ENCODE results near the gene SPAG6.
"Not testable (repeated sequence)": the region's sequence is repeated elsewhere in the genome, so short reads cannot be mapped to it uniquely, and the experiment has no call there.

The SPAG6 gene

GRCh38 chr10:22345301-22346095 is at the start of gene SPAG6:
TSS of gene SPAG6 (plus strand) at chr10:22345496. CDS start at chr10:22345612, 116 bp downstream.
- peak in 1 of 3 donors; percentile 50 for DNase-seq (ENCODE audit: low read depth in 3 of 3)

DNA sequence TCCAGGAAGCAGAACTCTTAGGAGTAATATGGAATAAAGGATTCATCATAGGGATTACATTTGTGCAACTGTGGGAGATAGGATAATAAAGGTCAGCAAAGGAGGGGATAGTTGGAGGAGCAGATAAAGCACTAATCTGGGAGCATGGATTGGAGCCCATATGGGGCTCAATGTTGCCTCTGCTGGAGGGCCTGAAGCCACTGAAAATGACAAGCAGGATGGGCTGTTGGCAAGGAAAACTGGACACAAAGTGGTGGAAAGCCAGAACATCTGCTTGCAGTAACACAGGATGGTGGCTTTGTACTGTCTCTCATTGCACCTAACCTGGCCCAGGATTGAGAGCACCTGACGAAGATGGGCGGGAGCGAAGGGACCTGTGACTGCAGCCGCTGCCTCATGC is 44.1 kb upstream of the SPAG6 start:
- no peak for DNase-seq (ENCODE audit: low read depth in 3 of 3)

- DNase-seq (ENCODE audit: low read depth in 3 of 3): no peak
Observed at GRCh38 chr10:22303461-22303860, 41.8 kb upstream of the SPAG6 start.

- no peak for DNase-seq (ENCODE audit: low read depth in 3 of 3)
Observed at GRCh38 chr10:22305721-22306120, 39.6 kb upstream of the SPAG6 start.

- peak in 1 of 3 donors; percentile 11 for DNase-seq (ENCODE audit: low read depth in 3 of 3)
Observed at GRCh38 chr10:22308390-22308789, 36.9 kb upstream of the SPAG6 start.

GRCh38 chr10:22309180-22310000 is 35.9 kb upstream of the SPAG6 start:
- no peak for DNase-seq (ENCODE audit: low read depth in 3 of 3)

GRCh38 chr10:22310012-22310411 is 35.3 kb upstream of the SPAG6 start:
- not testable (repeated sequence) for DNase-seq (ENCODE audit: low read depth in 3 of 3)

DNA sequence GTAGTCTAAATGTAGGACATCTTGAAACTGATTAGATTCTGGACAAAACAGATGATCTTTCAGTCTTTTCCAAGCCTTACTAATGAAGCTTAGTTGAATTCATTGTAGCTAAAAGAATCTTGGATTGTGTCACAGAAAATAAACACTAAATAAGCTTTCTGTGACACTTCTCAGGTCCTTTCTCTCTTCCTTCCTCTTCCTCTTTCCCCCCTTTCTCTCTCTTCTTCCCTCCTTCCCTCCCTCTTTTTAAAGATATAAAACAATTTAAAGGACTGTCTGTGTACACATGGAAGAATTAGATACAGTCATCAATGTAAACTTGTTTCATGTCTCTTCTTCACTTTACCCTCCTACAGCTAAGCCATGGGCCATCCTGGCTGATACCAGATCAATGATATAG is 34.4 kb upstream of the SPAG6 start:
- DNase-seq (ENCODE audit: low read depth in 3 of 3): no peak

DNA sequence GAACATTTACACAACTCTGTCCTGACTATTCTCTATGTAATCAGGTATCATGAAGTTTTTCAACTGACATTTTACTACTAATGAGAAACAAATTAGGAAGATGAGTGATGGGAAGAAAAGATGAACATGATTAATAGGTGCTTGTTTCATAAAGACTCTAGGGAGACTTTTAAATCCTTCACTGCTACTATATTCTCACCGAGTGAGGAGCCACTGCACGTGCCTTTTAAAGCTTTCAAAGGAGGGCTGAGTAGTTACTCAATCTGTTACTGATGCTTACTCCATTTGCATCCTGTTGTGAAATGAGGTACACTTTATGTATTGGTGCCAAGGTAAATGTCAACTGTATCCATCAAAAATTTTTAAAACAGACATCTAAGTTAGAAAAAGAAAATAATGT is 30.4 kb upstream of the SPAG6 start:
- no peak for DNase-seq (ENCODE audit: low read depth in 3 of 3)

GRCh38 chr10:22315455-22316285 is 29.6 kb upstream of the SPAG6 start:
- no peak for DNase-seq (ENCODE audit: low read depth in 3 of 3)

GRCh38 chr10:22316286-22317075 is 28.8 kb upstream of the SPAG6 start, which contains the start of gene COMMD3:
TSS of gene COMMD3 (plus strand) at chr10:22316388. CDS start at chr10:22316418, 30 bp downstream.
- peak in 2 of 3 donors; percentile 47 to 71 for DNase-seq (ENCODE audit: low read depth in 3 of 3)

DNA sequence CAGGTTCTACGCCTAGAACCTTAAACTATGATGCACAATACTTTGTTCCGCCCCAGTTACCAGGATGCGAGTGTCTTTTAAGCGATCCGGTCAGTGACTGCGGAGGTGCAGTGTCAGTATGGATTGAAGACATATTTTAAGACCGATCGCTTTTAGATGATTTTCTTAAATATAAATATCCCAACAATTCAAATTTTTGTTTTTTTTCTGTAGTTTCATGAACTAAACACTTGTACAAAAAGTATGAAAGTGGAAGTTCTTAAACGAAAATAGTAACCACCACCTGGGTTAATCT is 28.3 kb upstream of the SPAG6 start:
- no peak for DNase-seq (ENCODE audit: low read depth in 3 of 3)

DNA sequence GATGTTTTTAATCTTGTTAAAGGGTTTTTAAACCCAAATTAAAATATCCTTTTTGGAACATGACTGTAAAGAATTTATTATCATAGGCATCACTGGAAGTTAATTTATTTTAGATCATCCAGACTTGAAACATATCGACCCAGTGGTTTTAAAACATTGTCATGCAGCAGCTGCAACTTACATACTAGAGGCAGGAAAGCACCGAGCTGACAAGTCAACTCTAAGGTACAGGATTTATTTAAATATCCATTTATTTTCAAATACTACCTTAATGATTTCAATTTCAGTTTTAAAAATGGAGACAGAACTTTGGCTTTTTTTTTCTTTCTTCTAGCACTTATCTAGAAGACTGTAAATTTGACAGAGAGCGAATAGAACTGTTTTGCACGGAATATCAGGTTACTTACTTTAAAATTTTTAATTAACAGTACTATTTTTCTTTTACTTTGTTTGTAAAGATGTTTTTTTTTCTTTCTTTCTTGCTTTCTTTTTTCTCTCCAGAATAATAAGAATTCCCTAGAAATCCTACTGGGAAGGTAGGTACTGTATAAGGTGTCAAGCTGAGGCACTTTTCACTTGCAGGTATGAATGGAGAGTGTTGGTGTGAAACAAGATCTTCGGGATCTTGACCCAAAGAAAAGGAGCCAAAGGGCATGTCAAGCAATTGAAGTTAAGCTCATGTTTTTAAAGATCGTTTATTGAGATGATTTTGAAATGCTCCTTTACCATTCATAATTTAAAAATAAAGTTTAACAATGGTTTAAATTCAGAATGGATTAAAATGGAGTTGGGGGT is 27.3 kb upstream of the SPAG6 start:
- DNase-seq (ENCODE audit: low read depth in 3 of 3): no peak

DNA sequence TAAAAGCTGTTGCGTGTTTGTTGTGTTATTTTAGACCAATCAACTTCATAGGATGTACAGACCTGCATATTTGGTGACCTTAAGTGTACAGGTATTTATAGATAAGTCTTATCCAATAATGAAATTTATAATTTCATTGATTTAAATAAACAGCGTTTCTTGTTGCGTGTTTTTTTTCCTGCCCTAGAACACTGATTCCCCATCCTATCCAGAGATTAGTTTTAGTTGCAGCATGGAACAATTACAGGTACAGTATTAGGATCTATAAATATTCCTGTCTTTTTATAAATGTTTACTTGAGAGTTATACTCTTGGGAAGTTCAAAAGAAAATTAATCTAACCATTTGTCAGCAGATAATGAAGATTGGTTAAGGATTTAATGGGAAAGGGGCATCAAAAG is 26.5 kb upstream of the SPAG6 start:
- DNase-seq (ENCODE audit: low read depth in 3 of 3): no peak

GRCh38 chr10:22319547-22319979 is 25.7 kb upstream of the SPAG6 start:
- DNase-seq (ENCODE audit: low read depth in 3 of 3): no peak

GRCh38 chr10:22319980-22320558 is 25.2 kb upstream of the SPAG6 start:
- no peak for DNase-seq (ENCODE audit: low read depth in 3 of 3)

GRCh38 chr10:22320591-22321155 is 24.6 kb upstream of the SPAG6 start, which contains the start of gene BMI1:
TSS of gene BMI1 (plus strand) at chr10:22321099. CDS start at chr10:22326450, 5,351 bp downstream.
- DNase-seq (ENCODE audit: low read depth in 3 of 3): peak in 1 of 3 donors; percentile 43

GRCh38 chr10:22321156-22321923 is 24.0 kb upstream of the SPAG6 start:
- no peak for DNase-seq (ENCODE audit: low read depth in 3 of 3)
